ENCODE results near the gene MLF2.

Gene MLF2

GRCh38 chr12:6778217-6778573 is 25.3 kb upstream of the MLF2 start:
- DNase-seq (ENCODE audit: low spot score) = no peak

- DNase-seq (ENCODE audit: low spot score) = no peak
Observed at GRCh38 chr12:6777386-6777785, 24.4 kb upstream of the MLF2 start.

- DNase-seq (ENCODE audit: low spot score) = no peak
Observed at GRCh38 chr12:6775185-6776174, 22.5 kb upstream of the MLF2 start.

DNA sequence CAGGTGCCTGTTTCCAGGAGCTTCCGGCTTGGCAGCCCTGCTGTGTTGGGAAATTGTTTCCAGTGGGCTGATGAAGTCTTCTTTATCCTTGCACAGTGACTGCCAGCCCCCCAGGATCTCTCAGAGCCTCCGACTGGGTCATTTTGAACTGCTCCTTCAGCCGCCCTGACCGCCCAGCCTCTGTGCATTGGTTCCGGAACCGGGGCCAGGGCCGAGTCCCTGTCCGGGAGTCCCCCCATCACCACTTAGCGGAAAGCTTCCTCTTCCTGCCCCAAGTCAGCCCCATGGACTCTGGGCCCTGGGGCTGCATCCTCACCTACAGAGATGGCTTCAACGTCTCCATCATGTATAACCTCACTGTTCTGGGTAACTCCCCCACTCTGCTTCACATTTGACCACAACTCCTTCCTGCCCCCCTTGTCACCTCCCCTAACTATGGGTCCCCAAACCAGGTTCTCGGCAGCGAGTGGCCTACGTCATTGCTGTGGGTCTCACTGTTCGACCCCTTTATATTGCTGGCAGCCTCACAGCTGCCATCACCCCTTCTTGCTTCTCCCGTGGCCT is 21.6 kb upstream of the MLF2 start:
- DNase-seq (ENCODE audit: low spot score) = no peak

GRCh38 chr12:6773590-6774351 is 20.8 kb upstream of the MLF2 start:
- DNase-seq (ENCODE audit: low spot score) = no peak

DNA sequence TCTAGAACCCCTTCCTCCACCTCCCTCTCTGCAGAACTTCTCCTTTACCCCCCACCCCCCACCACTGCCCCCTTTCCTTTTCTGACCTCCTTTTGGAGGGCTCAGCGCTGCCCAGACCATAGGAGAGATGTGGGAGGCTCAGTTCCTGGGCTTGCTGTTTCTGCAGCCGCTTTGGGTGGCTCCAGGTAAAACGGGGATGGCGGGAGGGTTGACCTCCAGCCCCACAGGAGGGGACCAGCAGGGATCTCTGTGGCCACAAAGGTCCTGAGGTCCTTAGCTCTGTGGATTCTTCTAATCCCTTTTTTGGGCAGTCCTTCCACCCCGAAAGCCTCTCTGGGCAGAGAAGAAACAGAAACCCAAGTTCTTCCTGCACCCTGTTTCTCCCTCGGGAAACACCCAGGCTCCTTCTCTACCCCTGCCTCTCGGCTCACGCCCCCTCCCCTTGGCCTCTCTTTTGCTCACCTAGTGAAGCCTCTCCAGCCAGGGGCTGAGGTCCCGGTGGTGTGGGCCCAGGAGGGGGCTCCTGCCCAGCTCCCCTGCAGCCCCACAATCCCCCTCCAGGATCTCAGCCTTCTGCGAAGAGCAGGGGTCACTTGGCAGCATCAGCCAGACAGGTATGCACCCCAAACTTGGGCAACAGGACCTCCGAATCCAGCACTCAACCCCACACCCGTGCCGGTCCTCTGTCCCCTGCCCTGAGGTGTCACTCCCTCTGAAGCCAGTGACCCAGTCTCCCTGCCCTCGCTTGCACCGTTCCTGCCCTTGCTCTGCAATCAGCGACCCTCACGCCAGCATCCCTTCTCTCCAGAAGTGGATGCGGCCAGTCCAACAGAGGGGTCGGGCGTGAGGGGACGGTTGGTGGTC is 20.0 kb upstream of the MLF2 start:
- DNase-seq (ENCODE audit: low spot score) = no peak

- DNase-seq (ENCODE audit: low spot score) = no peak
Observed at GRCh38 chr12:6772331-6772695, 19.4 kb upstream of the MLF2 start, which contains the start of gene LAG3. Gene LAG3, plus strand, starts transcription at chr12:6772520. Its CDS starts 333 bp downstream, at chr12:6772853.

- DNase-seq (ENCODE audit: low spot score) = no peak
Observed at GRCh38 chr12:6771509-6772330, 18.8 kb upstream of the MLF2 start.

- no peak for DNase-seq (ENCODE audit: low spot score)
Observed at GRCh38 chr12:6771091-6771495, 18.2 kb upstream of the MLF2 start.

- DNase-seq (ENCODE audit: low spot score) = no peak
Observed at GRCh38 chr12:6770600-6770999, 17.7 kb upstream of the MLF2 start.

DNA sequence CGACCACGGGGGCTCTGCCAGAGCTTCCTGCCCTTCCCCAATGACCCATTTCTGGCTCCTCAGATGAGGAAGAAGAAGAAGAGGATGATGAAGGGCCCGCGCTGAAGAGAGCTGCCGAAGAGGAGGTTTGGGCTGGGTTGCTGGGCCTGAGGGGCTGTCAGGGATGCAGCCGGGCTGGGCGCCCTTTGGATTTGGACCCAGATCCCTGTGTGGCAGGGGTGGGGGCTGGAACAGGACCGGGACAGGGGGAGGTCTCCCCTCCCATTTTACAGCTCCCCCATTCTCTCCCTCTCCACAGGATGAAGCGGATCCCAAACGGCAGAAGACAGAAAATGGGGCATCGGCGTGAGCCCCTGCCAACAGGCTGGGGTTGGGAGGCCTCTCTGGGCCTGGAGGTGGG is 17.2 kb upstream of the MLF2 start:
- DNase-seq (ENCODE audit: low spot score) = no peak

DNA sequence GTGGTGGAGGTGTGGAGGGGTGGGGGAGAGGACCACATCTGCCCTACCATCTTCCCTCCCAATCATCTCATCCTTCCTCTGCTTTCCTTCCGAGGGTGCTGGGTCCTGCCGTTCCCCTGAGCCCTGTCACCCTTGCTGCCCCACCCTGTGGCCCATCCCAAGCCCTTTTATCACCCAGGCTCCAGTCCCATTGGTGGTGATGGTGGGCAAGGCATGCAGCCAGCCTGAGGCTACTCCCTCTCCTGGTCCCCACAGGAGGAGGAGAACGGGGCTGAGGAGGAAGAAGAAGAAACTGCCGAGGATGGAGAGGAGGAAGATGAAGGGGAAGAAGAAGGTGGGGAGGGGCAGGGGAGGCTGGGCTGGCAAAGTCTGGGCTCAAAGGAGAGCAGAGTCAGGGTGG is 16.7 kb upstream of the MLF2 start:
- no peak for DNase-seq (ENCODE audit: low spot score)

DNA sequence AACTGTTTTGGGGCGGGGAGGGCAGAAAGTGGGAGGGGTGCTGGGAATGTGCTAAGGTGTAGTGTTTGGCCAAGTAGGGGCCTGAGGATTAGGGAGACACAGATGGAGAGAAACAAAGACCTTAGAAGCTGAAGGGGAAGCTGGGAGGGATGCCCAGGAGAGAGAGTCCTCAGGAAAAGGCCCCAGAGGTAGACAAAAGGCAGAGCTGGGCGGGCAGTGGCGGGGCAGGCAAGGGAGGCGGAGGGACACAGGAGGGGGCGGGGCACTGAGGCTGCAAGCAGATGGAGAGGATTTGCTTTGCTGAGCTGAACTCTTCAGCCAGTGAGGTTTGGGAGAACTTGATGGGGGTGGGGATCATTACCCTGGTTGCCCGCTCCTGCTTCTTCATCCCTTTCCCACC is 16.0 kb upstream of the MLF2 start:
- DNase-seq (ENCODE audit: low spot score) = no peak

GRCh38 chr12:6768437-6768914 is 15.5 kb upstream of the MLF2 start:
- no peak for DNase-seq (ENCODE audit: low spot score)

- DNase-seq (ENCODE audit: low spot score) = peak; percentile 18
Observed at GRCh38 chr12:6767353-6768319, 14.7 kb upstream of the MLF2 start.

- peak; percentile 88 for DNase-seq (ENCODE audit: low spot score)
Observed at GRCh38 chr12:6766651-6767349, 13.9 kb upstream of the MLF2 start.

- DNase-seq (ENCODE audit: low spot score) = peak; percentile 74
Observed at GRCh38 chr12:6765634-6766581, 13.0 kb upstream of the MLF2 start, which contains the start of gene PTMS. Gene PTMS, plus strand, starts transcription at chr12:6766363. Its CDS starts 343 bp downstream, at chr12:6766706.
